ENCODE results near the gene GFRA3.

The GFRA3 gene

GRCh38 chr5:138246334-138246733 is 28.1 kb downstream of the GFRA3 start:
- no peak for DNase-seq

DNA sequence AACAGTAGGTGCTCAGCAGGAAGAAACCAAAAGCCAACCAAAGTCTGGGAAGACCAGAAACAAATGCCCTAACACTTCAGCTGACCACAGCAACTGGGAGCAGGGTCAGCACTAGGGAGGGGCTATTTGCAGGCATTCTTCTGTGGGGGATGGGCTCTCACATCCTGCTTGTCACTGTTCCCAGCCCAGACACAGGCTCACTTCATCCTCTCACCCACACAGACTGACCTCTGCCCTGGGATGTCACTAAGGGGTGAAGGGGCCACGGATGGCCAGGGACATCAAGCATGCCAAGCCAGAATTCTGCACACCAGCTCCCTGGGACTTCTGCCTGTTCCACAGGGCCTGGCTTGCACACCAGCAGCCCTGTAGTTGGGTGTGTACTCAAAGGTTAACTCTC is 28.7 kb downstream of the GFRA3 start:
- DNase-seq, result no peak

DNA sequence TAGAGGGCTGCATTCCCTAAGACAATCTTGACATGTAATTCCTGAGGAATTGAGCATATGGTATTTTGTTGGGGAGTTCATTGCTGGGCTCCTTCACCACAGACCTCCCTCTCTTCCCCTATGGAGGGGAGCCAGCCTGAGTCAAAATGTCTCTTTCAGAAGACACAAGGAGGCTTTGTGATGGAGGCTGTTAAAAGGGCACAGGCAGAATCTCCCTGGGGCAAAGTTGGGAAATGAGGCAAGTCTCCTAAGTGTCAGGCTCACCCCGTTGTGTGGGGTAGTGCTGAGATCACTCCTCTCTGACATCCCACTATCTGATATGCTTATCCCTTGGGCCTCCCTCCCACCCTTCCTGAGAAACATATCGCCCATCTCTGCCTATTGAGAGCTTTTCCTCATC is 30.6 kb downstream of the GFRA3 start:
- DNase-seq, result no peak

- DNase-seq, result no peak
These were observed 32.5 kb downstream of the GFRA3 start for GRCh38 chr5:138241688-138242571.

DNA sequence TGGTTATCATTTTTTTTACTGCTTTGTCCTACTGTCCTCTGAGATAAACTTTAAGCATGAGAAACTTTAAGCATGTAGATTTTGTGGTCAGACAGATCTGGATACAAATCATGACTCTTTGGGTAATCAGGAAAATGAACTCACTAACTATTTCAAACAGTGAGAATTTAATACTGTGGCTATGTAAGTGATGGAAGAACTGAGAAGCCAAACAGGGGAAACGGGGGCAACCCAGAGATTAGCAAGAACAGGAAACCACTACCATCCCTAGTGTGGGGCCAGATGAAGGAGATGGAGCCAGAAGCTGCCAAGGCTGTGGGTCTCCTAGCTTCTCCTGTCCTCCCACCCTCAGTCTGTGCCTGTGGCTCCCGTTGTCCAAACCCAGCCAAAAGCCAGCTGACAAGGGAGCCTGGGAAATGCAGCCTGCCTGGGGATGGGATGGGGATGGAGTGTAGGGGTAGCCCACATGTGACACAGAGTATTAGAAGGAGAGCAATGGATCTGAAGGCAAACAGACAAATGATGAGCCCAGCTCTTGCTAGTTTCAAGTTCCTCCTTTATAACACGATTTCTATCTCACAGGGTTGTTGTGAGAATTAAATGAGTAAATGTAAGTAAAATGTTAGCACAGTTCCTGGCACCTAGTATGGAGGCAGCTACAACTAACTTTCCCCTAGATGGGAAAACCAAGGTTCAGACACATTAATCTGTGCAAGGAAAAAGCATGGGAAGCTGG is 33.6 kb downstream of the GFRA3 start:
- DNase-seq, result no peak

GRCh38 chr5:138238034-138238433 is 36.4 kb downstream of the GFRA3 start:
- DNase-seq, result no peak

DNA sequence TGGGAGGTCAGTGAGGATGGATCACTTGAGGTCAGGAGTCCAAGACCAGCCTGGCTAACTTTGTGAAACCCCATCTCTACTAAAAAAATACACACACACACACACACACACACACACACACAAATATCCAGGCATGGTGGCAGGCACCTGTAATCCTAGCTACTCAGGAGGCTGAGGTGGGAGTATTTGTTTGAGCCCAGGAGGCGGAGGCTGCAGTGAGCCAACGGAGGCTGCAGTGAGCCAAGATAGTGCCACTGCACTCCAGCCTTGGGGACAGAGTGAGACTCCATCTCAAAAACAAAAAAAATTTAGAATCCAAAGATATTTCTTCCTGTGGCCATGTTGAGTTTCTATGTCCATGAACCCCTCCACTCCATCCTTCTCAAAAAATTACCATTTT is 39.8 kb downstream of the GFRA3 start:
- no peak for DNase-seq

DNA sequence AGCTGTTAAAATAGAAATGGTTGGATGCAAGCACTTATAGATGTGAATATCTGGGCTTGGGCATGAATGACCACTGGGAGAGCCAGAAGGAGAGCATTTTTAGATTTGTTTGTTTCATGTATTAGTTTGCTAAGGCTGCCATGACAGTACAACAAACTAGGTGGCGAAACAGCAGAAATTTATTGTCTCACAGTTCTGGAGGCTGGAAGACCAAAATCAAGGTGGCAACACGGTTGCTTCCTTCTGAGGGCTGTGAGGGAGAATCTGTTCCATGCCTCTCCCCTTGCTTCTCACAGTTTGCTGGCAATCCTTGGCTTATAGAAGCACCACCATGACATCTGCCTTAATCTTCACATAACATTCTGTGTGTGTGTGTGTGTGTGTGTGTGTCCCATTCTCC is 41.1 kb downstream of the GFRA3 start:
- no peak for DNase-seq

DNA sequence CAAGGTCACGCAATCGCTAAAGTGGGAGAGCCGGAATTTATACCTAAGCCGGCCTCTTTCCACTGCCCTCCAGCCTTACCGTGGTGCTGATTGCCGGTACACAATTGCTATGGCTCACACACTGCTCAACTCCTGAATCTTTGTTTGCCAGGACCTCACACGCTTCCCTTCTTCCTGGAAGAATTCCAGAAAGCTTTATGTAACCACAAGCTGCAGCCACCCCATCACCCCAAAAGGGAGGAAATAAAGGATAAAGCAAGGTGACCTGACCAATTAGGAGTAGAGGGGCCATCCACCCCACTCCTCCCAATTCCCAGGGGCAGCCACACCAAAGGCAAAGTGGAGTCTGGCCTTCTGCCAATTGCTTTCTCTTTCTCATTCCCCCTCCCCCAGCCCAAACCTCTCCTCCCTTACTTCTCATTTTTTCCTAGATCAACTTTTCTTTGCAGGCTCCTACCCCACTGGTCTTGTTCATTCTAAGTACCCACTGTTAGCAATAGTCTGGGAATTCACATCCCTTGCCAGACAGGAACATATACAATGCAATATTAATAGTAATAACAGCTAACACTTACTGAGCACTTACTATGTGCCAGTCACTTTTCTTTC is 43.3 kb downstream of the GFRA3 start:
- no peak for DNase-seq

DNA sequence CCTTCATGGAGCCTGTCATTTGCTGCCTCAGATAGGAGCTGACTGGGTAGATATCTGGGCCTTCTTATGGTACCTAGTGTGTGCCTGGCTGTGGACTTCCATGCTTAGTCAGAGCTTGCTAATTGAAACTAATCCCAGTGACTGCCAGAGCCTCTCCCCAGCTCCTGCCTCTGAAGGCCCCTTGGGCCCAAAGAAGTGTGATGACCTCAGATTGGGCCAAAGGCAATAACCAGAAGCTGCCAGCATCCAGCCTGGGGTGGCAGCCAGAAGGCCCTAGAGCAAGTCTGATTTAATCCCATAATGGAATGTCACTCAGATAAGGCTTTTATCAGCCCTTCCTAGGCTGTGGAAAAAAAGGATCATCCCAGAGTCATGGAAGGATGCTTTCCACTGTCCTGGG is 44.2 kb downstream of the GFRA3 start:
- no peak for DNase-seq

DNA sequence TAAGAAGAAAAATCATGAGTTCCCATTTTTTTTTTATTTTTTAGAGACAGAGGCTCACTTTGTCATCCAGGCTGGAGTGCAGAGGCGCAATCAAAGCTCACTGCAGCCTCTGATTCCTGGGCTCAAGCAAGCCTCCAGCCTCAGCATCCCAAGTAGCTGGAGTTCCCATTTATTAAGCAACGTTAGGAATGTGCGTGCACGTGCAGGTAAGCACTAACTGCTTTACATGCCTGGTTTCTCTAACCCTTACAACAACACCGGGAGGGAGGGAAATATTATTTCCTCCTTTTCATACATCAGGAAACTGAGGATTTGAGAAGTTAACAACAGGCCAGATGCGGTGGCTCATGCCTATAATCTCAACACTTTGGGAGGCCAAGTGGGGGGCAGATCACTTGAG is 45.0 kb downstream of the GFRA3 start:
- DNase-seq, result no peak

DNA sequence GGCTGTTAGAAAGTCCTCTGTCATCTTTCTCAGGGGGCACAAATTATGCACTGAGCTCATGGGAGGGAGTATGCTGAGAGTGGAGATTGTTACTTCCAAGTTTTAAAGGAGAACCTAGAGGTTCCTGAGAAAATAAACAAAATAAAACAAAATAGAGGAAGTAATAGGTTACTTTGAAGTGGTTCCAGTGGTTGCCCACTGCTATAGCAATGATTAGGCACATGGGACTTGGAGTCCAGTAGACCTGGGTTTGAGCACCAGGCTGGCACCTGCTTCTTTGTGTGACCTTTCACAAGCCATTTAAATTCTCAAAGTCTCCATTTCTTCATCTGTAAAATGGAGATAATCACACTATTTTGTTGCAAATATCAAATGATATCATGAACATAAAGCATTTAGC is 47.5 kb downstream of the GFRA3 start:
- no peak for DNase-seq

DNA sequence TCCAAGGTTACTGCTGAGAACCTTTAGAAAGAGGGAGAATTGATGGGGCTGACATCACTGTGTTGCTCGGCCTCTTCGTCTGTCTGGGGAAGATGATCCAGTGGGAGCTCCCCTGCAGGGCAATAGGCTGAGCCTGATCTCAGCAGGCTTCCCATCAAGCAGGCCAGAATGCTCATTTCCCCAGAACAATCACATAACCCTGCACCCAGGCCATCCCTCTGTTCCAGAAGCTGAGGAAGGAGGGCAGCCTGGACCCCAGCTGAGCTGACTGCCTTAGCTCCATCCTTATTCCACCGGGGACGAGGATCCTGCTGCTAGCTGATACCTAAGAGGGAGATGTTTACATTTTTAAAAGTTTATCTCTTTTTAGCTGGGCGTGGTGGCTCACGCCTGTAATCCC is 49.7 kb downstream of the GFRA3 start:
- DNase-seq, result no peak

- DNase-seq, result no peak
These were observed 50.9 kb downstream of the GFRA3 start for GRCh38 chr5:138223532-138223931.

DNA sequence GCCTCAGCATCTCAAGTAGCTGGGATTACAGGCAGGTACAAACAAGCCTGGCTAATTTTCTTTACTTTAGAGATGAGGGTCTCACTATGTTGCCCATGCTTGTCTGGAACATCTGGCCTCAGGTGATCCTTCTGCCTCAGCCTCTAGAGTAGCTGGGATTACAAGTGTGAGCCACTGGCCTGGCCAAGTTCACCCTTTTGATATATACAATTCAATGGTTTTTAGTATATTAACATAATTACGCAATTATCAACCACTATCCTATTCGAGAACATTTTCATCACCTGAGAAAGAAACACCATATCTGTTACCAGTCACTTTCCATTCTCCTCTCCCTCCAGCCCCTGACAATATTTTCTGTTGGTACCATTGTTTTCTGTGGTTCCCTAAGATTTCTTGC is 57.6 kb downstream of the GFRA3 start:
- DNase-seq, result no peak

DNA sequence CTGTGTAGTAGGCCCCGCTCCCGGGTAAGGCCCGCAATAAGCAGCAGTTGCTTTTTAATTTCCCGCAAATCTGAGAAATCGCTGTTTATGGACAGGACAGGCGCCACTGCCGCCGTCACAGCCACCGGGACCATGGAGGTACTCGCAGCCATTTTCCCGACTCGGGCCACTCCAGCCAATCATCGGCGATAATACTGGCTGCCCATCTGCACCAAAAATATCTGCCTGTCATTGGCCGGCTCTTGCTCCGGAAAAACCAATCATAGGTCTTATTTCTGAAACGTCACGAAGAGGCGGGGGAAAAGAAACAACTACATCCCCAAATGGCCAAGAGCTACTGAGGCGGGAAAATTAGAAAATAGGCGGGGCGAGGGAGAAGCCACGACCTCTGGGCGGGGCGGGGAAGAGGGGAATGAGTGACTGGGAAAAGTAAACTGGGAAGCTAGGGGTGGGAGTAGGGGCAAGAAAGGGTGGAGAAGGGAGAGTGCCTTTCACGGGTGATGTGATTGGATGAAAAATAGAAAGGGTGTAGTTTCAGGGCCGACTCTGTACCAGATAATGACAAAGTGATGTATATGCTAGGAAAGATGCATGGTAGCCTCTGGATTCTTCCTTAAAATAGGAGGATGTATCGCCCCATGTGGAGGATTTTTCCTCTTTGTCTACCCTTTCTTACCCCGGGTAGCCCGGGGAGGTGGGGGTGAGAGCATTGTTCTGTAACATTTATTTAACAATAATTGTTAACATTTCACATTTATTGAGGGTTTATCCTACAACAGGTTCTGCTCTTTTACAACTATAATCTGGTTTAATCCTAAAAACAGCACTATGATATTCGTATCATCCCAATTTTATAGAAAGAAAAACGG is 61.0 kb downstream of the GFRA3 start, which contains the start of gene CDC23:
TSS of gene CDC23 (minus strand) at position 163 of the 869 bp plus-strand sequence. CDS start at position 152, 11 bp downstream.
- DNase-seq, result peak; percentile 82

DNA sequence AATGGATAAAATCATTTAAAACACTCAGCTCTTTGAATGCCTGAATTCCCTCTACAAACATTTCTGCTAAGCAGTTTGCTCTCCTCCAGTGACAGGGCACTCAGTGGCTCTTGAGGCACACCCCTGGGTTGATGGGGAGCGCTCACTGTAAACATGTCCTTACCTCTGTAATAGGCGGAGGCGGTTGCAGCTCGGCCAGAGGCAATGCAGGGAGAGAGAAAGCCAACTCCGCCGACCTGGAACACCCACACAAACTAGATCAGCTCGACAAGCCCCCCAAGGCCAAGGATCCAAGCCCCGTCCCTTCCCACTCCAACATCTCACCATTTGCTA is 61.6 kb downstream of the GFRA3 start:
- DNase-seq, result no peak

DNA sequence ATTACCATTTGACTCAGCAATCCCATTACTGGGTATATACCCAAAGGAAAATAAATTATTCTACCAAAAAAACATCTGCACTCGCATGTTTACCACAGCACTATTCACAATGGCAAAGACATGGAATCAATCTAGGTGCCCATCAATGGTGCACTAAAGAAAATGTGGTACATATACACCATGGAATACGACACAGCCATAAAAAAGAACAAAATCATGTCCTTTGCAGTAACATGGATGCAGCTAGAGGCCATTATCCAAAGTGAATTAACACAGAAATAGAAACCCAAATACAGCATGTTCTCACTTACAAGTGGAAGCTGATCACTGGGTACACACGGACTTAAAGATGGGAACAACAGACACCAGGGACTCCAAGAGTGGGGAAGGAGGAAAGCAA is 63.4 kb downstream of the GFRA3 start:
- no peak for DNase-seq
